ENCODE measurements around the gene BCL7A.
"Not testable (repeated sequence)": the region's sequence is repeated elsewhere in the genome, so short reads cannot be mapped to it uniquely, and the experiment has no call there.

The BCL7A gene

DNA sequence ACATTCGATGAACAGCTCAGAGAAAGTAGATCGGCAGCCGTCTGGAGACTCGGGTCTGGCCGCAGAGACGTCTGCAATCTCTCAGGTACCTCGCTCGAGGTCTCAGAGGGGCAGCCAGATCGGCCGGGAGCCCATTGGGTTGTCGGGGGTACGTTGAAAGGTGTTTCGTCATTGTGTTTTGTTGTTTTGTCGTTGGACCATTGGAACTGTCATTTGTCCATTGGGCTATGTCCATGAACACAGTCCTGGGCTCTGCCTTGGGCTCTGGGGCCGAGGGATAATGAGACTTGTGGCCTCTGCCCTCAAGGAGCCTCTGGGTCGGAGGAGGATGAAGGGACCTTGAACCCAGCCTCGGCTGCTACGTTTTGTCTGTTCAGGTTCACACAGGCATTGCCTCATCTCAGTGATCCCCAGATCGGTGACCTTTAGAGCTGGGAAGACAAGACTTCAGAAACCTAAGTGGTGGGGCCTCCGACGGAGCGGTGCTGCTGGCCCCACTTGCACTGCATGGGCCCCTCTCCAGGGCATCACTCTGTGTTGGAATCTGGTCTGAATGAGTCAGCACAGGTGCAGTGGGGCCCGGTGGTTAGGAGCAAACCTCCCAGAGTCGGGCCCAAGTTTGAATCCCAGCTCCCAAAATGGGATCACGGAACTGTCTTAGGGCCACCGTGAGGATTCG lies 33.3 kb downstream of the BCL7A start:
- ChIA-PET POLR2A (no interaction called here), CTCF (interaction anchor here (0.6 to 16.8 kb wide), 35 partner anchors 8 to 171 kb away, joined by 3 to 504 read pairs (median 4); partner anchors contain the start of gene DIABLO)
- TF ChIP-seq, protein P1, sequence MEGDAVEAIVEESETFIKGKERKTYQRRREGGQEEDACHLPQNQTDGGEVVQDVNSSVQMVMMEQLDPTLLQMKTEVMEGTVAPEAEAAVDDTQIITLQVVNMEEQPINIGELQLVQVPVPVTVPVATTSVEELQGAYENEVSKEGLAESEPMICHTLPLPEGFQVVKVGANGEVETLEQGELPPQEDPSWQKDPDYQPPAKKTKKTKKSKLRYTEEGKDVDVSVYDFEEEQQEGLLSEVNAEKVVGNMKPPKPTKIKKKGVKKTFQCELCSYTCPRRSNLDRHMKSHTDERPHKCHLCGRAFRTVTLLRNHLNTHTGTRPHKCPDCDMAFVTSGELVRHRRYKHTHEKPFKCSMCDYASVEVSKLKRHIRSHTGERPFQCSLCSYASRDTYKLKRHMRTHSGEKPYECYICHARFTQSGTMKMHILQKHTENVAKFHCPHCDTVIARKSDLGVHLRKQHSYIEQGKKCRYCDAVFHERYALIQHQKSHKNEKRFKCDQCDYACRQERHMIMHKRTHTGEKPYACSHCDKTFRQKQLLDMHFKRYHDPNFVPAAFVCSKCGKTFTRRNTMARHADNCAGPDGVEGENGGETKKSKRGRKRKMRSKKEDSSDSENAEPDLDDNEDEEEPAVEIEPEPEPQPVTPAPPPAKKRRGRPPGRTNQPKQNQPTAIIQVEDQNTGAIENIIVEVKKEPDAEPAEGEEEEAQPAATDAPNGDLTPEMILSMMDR (IDR thresholded peaks at IDR 0.05; ENCODE audit: insufficient read depth, low read length, missing control alignments) = no peak
- no peak overlapping the region for H3K4me3 ChIP-seq (ENCODE audit: low read depth, low read length)
- no peak for DNase-seq (ENCODE audit: low read depth, low spot score)

GRCh38 chr12:122056406-122056805 lies 34.7 kb downstream of the BCL7A start:
- POLR2A ChIA-PET; H3K4me3 ChIP-seq (ENCODE audit: low read depth, low read length); DNase-seq (ENCODE audit: low read depth, low spot score): not testable (repeated sequence)
- CTCF ChIA-PET = interaction anchor here (1.0 to 16.8 kb wide), 6 partner anchors 8 to 135 kb away, joined by 3 to 504 read pairs (median 28); no protein-coding TSS in a partner anchor

DNA sequence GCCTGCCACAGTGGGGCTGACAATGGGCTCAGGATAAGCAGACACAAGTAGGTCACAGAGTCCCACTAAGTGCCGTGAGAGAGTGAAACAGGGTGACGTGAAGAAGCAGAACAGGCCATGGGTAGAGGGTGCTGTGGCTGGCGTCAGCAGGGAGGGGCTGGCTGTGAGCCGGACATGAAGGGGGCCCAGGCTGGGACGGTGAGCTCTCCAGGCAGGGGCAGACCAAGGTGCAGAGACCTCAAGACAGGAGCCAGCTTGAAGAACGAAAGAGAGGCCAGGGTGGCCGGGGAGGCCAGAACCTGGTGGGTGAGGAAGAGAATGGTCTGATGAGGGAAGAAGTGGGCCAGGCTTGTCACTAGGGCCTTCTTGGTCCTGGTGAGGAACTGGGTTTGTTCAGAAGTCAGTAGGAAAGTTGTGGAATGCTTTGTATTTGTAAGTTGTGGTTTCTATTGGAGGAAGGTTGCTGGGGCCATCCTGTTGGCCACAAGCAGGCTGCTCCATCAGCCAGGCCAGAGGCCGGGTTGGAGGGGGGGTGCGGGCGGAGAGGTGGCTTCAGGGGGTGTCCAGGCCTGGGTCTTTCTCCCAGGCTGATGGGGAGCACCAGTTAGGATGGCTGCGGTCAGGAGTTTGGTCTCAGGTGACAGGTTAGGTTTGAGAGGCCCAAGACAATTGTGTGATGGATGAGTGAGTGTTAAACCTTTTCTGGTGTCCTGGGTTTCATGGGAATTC lies 35.5 kb downstream of the BCL7A start:
- CTCF ChIA-PET = interaction anchor here (2.8 to 16.8 kb wide), 2 partner anchors 10 to 66 kb away, joined by 12 to 504 read pairs; no protein-coding TSS in a partner anchor
- TF ChIP-seq, protein P1 (IDR thresholded peaks at IDR 0.05; ENCODE audit: insufficient read depth, low read length, missing control alignments) = no peak
- POLR2A ChIA-PET = no interaction called here

GRCh38 chr12:122057769-122058168 lies 36.1 kb downstream of the BCL7A start:
- TF ChIP-seq, protein P1 (IDR thresholded peaks at IDR 0.05; ENCODE audit: insufficient read depth, low read length, missing control alignments) = no peak
- no peak for DNase-seq (ENCODE audit: low read depth, low spot score)
- H3K4me3 ChIP-seq (ENCODE audit: low read depth, low read length) = no peak overlapping the region
- ChIA-PET POLR2A (no interaction called here), CTCF (interaction anchor here (16.8 kb wide), 1 partner anchor 65 kb away, joined by 504 read pairs; no protein-coding TSS in a partner anchor)

More for the DNA sequence above, 35.5 kb downstream of the BCL7A start:
- no peak for DNase-seq (ENCODE audit: low read depth, low spot score)
- H3K4me3 ChIP-seq (ENCODE audit: low read depth, low read length) = no peak overlapping the region

DNA sequence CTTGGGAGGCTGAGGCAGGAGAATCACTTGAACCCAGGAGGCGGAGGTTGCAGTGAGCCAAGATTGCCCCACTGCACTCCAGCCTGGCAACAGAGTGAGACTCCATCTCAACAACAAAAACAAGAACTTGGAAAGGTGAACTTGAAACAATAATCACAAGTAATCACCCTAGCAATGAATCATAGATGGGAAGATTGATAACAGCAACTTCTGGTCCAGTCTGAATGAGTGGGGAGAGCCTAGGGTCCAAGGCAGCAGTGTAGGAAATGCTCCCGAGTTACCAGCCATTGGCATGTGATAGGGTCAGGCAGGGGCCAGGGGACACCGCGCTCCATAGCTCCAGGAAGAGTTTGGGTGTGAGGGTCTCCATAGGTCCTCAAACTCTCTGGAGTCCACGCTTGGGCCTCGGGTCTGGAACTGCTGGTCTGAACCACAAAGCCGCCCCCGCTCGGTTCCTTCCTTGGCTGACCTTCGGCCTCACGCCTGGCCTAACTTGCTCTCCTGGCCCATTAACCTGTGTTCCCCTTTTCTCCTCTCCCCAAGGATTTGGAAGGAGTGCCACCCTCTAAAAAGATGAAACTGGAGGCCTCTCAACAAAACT lies 37.0 kb downstream of the BCL7A start:
- no peak overlapping the region for H3K4me3 ChIP-seq (ENCODE audit: low read depth, low read length)
- TF ChIP-seq, protein P1 (IDR thresholded peaks at IDR 0.05; ENCODE audit: insufficient read depth, low read length, missing control alignments) = no peak
- ChIA-PET POLR2A (no interaction called here), CTCF (interaction anchor here (16.8 kb wide), 1 partner anchor 64 kb away, joined by 504 read pairs; no protein-coding TSS in a partner anchor)
- no peak for DNase-seq (ENCODE audit: low read depth, low spot score)

GRCh38 chr12:122059203-122059960 lies 37.7 kb downstream of the BCL7A start:
- no peak overlapping the region for H3K4me3 ChIP-seq (ENCODE audit: low read depth, low read length)
- no peak for DNase-seq (ENCODE audit: low read depth, low spot score)
- CTCF ChIA-PET = interaction anchor here (16.8 kb wide), 1 partner anchor 64 kb away, joined by 504 read pairs; no protein-coding TSS in a partner anchor
- TF ChIP-seq, protein P1 (IDR thresholded peaks at IDR 0.05; ENCODE audit: insufficient read depth, low read length, missing control alignments) = no peak
- POLR2A ChIA-PET = no interaction called here
